ENCODE measurements around the gene TMEM44.
"Not testable (repeated sequence)": the region's sequence is repeated elsewhere in the genome, so short reads cannot be mapped to it uniquely, and the experiment has no call there.

The TMEM44 gene

GRCh38 chr3:194610689-194611088, 22.5 kb downstream of the TMEM44 start:
- Histone ChIP-seq H3K4me3 (ENCODE audit: low read depth, low read length) (no peak overlapping the region), H3K27ac (ENCODE audit: low read depth, low read length) (no peak overlapping the region), H3K27me3 (ENCODE audit: control insufficient read depth, insufficient read depth, low read length) (no peaks in the 10 kb centered on the region), H3K36me3 (ENCODE audit: control insufficient read depth, insufficient read depth, low read length) (peaks cover 9% of the 10 kb centered on the region), H3K4me1 (ENCODE audit: control insufficient read depth, insufficient read depth, low read length) (no peaks in the 10 kb centered on the region), H3K9ac (ENCODE audit: low read length) (no peak overlapping the region), H3K9me3 (ENCODE audit: control insufficient read depth, insufficient read depth, low read depth, low read length) (no peaks in the 10 kb centered on the region)

GRCh38 chr3:194609601-194610000, 23.6 kb downstream of the TMEM44 start:
- H3K4me3 ChIP-seq (ENCODE audit: low read depth, low read length): no peak overlapping the region
- no peak overlapping the region for H3K9ac ChIP-seq (ENCODE audit: low read length)
- peaks cover 6% of the 10 kb centered on the region; the same call in 1 of the 2 replicates for H3K36me3 ChIP-seq (ENCODE audit: control insufficient read depth, insufficient read depth, low read length)
- no peaks in the 10 kb centered on the region for H3K27me3 ChIP-seq (ENCODE audit: control insufficient read depth, insufficient read depth, low read length)
- no peak overlapping the region for H3K27ac ChIP-seq (ENCODE audit: low read depth, low read length)
- H3K4me1 ChIP-seq (ENCODE audit: control insufficient read depth, insufficient read depth, low read length): no peaks in the 10 kb centered on the region
- H3K9me3 ChIP-seq (ENCODE audit: control insufficient read depth, insufficient read depth, low read depth, low read length): no peaks in the 10 kb centered on the region

- H3K4me1 ChIP-seq (ENCODE audit: control insufficient read depth, insufficient read depth, low read length): no peaks in the 10 kb centered on the region
- H3K9me3 ChIP-seq (ENCODE audit: control insufficient read depth, insufficient read depth, low read depth, low read length): no peaks in the 10 kb centered on the region
- peaks cover 9% of the 10 kb centered on the region; the same call in 1 of the 2 replicates for H3K36me3 ChIP-seq (ENCODE audit: control insufficient read depth, insufficient read depth, low read length)
- no peak overlapping the region for H3K9ac ChIP-seq (ENCODE audit: low read length)
- H3K4me3 ChIP-seq (ENCODE audit: low read depth, low read length): no peak overlapping the region
- no peak overlapping the region for H3K27ac ChIP-seq (ENCODE audit: low read depth, low read length)
- no peaks in the 10 kb centered on the region for H3K27me3 ChIP-seq (ENCODE audit: control insufficient read depth, insufficient read depth, low read length)
Observed at GRCh38 chr3:194608981-194609380, 24.2 kb downstream of the TMEM44 start.

GRCh38 chr3:194607592-194608389, 25.4 kb downstream of the TMEM44 start:
- H3K4me1 ChIP-seq (ENCODE audit: control insufficient read depth, insufficient read depth, low read length): no peaks in the 10 kb centered on the region

GRCh38 chr3:194606941-194607340, 26.3 kb downstream of the TMEM44 start:
- H3K4me3 ChIP-seq (ENCODE audit: low read depth, low read length): no peak overlapping the region
- H3K27me3 ChIP-seq (ENCODE audit: control insufficient read depth, insufficient read depth, low read length): no peaks in the 10 kb centered on the region
- H3K36me3 ChIP-seq (ENCODE audit: control insufficient read depth, insufficient read depth, low read length): peaks cover 13% of the 10 kb centered on the region; the same call in 1 of the 2 replicates
- H3K4me1 ChIP-seq (ENCODE audit: control insufficient read depth, insufficient read depth, low read length): no peaks in the 10 kb centered on the region
- no peak overlapping the region for H3K27ac ChIP-seq (ENCODE audit: low read depth, low read length)
- no peak overlapping the region for H3K9ac ChIP-seq (ENCODE audit: low read length)
- no peaks in the 10 kb centered on the region for H3K9me3 ChIP-seq (ENCODE audit: control insufficient read depth, insufficient read depth, low read depth, low read length)

More at GRCh38 chr3:194607592-194608389, 25.4 kb downstream of the TMEM44 start:
- Histone ChIP-seq H3K9ac (ENCODE audit: low read length) (no peak overlapping the region), H3K9me3 (ENCODE audit: control insufficient read depth, insufficient read depth, low read depth, low read length) (no peaks in the 10 kb centered on the region), H3K4me3 (ENCODE audit: low read depth, low read length) (no peak overlapping the region), H3K36me3 (ENCODE audit: control insufficient read depth, insufficient read depth, low read length) (peaks cover 13% of the 10 kb centered on the region; the same call in 1 of the 2 replicates), H3K27ac (ENCODE audit: low read depth, low read length) (no peak overlapping the region), H3K27me3 (ENCODE audit: control insufficient read depth, insufficient read depth, low read length) (no peaks in the 10 kb centered on the region)

GRCh38 chr3:194606163-194606562, 27.1 kb downstream of the TMEM44 start:
- Histone ChIP-seq H3K36me3 (ENCODE audit: control insufficient read depth, insufficient read depth, low read length) (peaks cover 16% of the 10 kb centered on the region; the same call in 1 of the 2 replicates), H3K27ac (ENCODE audit: low read depth, low read length) (no peak overlapping the region), H3K4me3 (ENCODE audit: low read depth, low read length) (no peak overlapping the region), H3K27me3 (ENCODE audit: control insufficient read depth, insufficient read depth, low read length) (no peaks in the 10 kb centered on the region), H3K9me3 (ENCODE audit: control insufficient read depth, insufficient read depth, low read depth, low read length) (no peaks in the 10 kb centered on the region), H3K9ac (ENCODE audit: low read length) (no peak overlapping the region), H3K4me1 (ENCODE audit: control insufficient read depth, insufficient read depth, low read length) (no peaks in the 10 kb centered on the region)

GRCh38 chr3:194605314-194605713, 27.9 kb downstream of the TMEM44 start:
- not testable (repeated sequence) for H3K4me3 ChIP-seq (ENCODE audit: low read depth, low read length); H3K9me3 ChIP-seq (ENCODE audit: control insufficient read depth, insufficient read depth, low read depth, low read length); H3K27ac ChIP-seq (ENCODE audit: low read depth, low read length); H3K4me1 ChIP-seq (ENCODE audit: control insufficient read depth, insufficient read depth, low read length); H3K27me3 ChIP-seq (ENCODE audit: control insufficient read depth, insufficient read depth, low read length); H3K9ac ChIP-seq (ENCODE audit: low read length)
- H3K36me3 ChIP-seq (ENCODE audit: control insufficient read depth, insufficient read depth, low read length): peaks cover 14% of the 10 kb centered on the region; the same call in 1 of the 2 replicates

GRCh38 chr3:194604837-194605236, 28.4 kb downstream of the TMEM44 start:
- H3K4me3 ChIP-seq (ENCODE audit: low read depth, low read length): no peak overlapping the region
- no peaks in the 10 kb centered on the region for H3K9me3 ChIP-seq (ENCODE audit: control insufficient read depth, insufficient read depth, low read depth, low read length)
- no peak overlapping the region for H3K27ac ChIP-seq (ENCODE audit: low read depth, low read length)
- peaks cover 14% of the 10 kb centered on the region; the same call in 1 of the 2 replicates for H3K36me3 ChIP-seq (ENCODE audit: control insufficient read depth, insufficient read depth, low read length)
- H3K4me1 ChIP-seq (ENCODE audit: control insufficient read depth, insufficient read depth, low read length): no peaks in the 10 kb centered on the region
- no peaks in the 10 kb centered on the region for H3K27me3 ChIP-seq (ENCODE audit: control insufficient read depth, insufficient read depth, low read length)
- no peak overlapping the region for H3K9ac ChIP-seq (ENCODE audit: low read length)

GRCh38 chr3:194604126-194604525, 29.1 kb downstream of the TMEM44 start:
- no peaks in the 10 kb centered on the region for H3K27me3 ChIP-seq (ENCODE audit: control insufficient read depth, insufficient read depth, low read length)
- no peak overlapping the region for H3K4me3 ChIP-seq (ENCODE audit: low read depth, low read length)
- H3K9me3 ChIP-seq (ENCODE audit: control insufficient read depth, insufficient read depth, low read depth, low read length): no peaks in the 10 kb centered on the region
- no peaks in the 10 kb centered on the region for H3K4me1 ChIP-seq (ENCODE audit: control insufficient read depth, insufficient read depth, low read length)
- H3K9ac ChIP-seq (ENCODE audit: low read length): no peak overlapping the region
- no peak overlapping the region for H3K27ac ChIP-seq (ENCODE audit: low read depth, low read length)
- peaks cover 14% of the 10 kb centered on the region; the same call in 1 of the 2 replicates for H3K36me3 ChIP-seq (ENCODE audit: control insufficient read depth, insufficient read depth, low read length)

- Histone ChIP-seq H3K9ac (ENCODE audit: low read length) (no peak overlapping the region), H3K36me3 (ENCODE audit: control insufficient read depth, insufficient read depth, low read length) (peaks cover 14% of the 10 kb centered on the region; the same call in 1 of the 2 replicates), H3K4me1 (ENCODE audit: control insufficient read depth, insufficient read depth, low read length) (no peaks in the 10 kb centered on the region)
Observed at GRCh38 chr3:194602669-194603171, 30.5 kb downstream of the TMEM44 start.

GRCh38 chr3:194598771-194599557, 34.3 kb downstream of the TMEM44 start:
- H3K27ac ChIP-seq (ENCODE audit: low read depth, low read length): no peak overlapping the region
- no peak overlapping the region for H3K4me3 ChIP-seq (ENCODE audit: low read depth, low read length)
- 0 out of 2 replicates have a peak, but pooled peaks cover 2% of the 10 kb centered on the region for H3K4me1 ChIP-seq (ENCODE audit: control insufficient read depth, insufficient read depth, low read length)
- H3K9ac ChIP-seq (ENCODE audit: low read length): no peak overlapping the region
- peaks cover 8% of the 10 kb centered on the region; the same call in 1 of the 2 replicates for H3K36me3 ChIP-seq (ENCODE audit: control insufficient read depth, insufficient read depth, low read length)
- no peaks in the 10 kb centered on the region for H3K27me3 ChIP-seq (ENCODE audit: control insufficient read depth, insufficient read depth, low read length)
- no peaks in the 10 kb centered on the region for H3K9me3 ChIP-seq (ENCODE audit: control insufficient read depth, insufficient read depth, low read depth, low read length)

More at GRCh38 chr3:194602669-194603171, 30.5 kb downstream of the TMEM44 start:
- Histone ChIP-seq H3K27me3 (ENCODE audit: control insufficient read depth, insufficient read depth, low read length) (no peaks in the 10 kb centered on the region), H3K4me3 (ENCODE audit: low read depth, low read length) (no peak overlapping the region), H3K9me3 (ENCODE audit: control insufficient read depth, insufficient read depth, low read depth, low read length) (no peaks in the 10 kb centered on the region), H3K27ac (ENCODE audit: low read depth, low read length) (no peak overlapping the region)
